ENCODE measurements around the gene FAF2.
"Not testable (repeated sequence)": the region's sequence is repeated elsewhere in the genome, so short reads cannot be mapped to it uniquely, and the experiment has no call there.

The FAF2 gene

GRCh38 chr5:176416965-176417364, 31.2 kb upstream of the FAF2 start:
- DNase-seq (ENCODE audit: low read depth in 2 of 3, low spot score in 2 of 3): no peak

GRCh38 chr5:176418251-176418650, 29.9 kb upstream of the FAF2 start:
- DNase-seq (ENCODE audit: low read depth in 2 of 3, low spot score in 2 of 3): no peak

GRCh38 chr5:176420086-176420485, 28.1 kb upstream of the FAF2 start:
- DNase-seq (ENCODE audit: low read depth in 2 of 3, low spot score in 2 of 3): no peak

DNA sequence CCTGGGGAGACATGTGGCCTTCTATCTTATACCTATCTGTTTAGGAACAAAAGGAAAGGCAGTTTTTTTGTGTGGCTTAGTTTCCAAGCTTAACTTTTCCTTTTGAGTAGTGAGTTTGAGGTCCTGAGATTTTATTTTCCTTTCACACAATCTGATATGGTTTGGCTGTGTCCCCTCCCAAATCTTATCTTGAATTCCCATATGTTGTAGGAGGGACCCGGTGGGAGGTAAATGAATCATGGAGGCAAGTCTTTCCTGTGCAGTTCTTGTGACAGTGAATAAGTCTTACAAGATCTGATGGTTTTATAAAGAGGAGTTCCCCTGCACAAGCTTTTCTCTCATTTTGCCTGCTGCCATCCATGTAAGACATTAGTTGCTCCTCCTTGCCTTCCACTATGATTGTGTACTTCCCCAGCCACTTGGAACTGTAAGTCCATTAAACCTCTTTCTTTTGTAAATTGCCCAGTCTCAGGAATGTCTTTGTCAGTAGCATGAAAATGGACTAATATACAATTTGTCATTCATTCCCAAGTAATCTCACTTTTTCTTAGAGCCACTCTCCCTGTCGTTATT, 27.1 kb upstream of the FAF2 start:
- no peak for DNase-seq (ENCODE audit: low read depth in 2 of 3, low spot score in 2 of 3)

GRCh38 chr5:176424181-176424580, 24.0 kb upstream of the FAF2 start:
- DNase-seq (ENCODE audit: low read depth in 2 of 3, low spot score in 2 of 3): no peak

- DNase-seq (ENCODE audit: low read depth in 2 of 3, low spot score in 2 of 3): no peak
Measured at GRCh38 chr5:176425138-176425537, 23.0 kb upstream of the FAF2 start.

- DNase-seq (ENCODE audit: low read depth in 2 of 3, low spot score in 2 of 3): no peak
Measured at GRCh38 chr5:176425791-176426190, 22.4 kb upstream of the FAF2 start.

- DNase-seq (ENCODE audit: low read depth in 2 of 3, low spot score in 2 of 3): no peak
Measured at GRCh38 chr5:176426876-176427275, 21.3 kb upstream of the FAF2 start.

DNA sequence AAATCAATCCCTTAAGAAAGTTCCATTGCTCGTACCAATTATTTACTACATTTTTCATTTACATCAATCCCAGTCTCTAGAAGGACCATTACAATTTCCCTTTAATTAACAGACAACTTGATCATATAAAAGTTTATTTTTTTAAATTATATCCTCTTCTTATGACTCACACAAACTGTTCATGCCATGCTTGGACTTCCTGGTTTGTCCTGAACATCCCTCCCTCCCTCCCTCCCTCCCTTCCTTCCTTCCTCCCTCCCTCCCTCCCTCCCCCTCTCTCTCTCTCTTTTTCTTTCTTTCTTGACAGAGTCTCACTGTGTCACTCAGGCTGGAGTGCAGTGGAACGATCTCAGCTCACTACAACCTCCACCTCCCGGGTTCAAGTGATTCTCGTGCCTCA, 20.2 kb upstream of the FAF2 start:
- no peak for DNase-seq (ENCODE audit: low read depth in 2 of 3, low spot score in 2 of 3)

DNA sequence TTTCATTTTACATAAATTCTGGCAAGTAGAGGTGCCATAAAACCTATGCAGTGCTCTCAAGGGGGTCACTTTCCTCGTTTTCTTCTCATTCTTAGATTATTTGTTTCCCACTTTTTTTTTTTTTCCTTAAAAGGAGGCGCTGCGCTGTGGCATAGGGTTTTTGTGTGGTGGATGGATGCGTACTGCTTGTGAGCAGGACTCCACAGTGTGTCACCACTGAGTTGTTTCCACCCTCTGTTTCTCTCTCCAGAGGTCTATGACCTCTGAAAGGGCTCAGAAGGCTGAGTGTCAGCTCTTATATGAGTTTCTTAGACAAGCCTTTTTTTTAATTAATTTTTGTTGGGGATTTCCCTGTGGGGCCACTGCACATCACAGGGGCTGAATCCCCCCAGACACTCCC, 18.2 kb upstream of the FAF2 start:
- DNase-seq (ENCODE audit: low read depth in 2 of 3, low spot score in 2 of 3): no peak

DNA sequence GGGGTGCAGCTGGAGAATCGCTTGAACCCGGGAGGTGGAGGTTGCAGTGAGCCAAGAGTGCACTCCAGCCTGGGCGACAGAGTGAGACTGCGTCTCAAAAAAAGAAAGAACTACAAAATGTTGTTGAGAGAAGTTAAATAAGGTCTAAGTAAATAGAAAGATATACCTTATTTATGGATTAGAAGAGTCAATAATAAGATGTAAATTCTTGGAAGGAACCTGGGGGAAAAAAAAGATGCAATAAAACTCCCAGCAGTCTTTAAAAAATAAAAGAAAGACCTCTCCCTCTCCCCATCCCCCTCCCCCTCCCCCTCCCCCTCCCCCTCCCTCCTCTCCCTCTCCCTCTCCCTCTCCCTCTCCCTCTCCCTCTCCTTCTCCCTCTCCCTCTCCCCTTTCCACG, 15.5 kb upstream of the FAF2 start:
- no peak for DNase-seq (ENCODE audit: low read depth in 2 of 3, low spot score in 2 of 3)

DNA sequence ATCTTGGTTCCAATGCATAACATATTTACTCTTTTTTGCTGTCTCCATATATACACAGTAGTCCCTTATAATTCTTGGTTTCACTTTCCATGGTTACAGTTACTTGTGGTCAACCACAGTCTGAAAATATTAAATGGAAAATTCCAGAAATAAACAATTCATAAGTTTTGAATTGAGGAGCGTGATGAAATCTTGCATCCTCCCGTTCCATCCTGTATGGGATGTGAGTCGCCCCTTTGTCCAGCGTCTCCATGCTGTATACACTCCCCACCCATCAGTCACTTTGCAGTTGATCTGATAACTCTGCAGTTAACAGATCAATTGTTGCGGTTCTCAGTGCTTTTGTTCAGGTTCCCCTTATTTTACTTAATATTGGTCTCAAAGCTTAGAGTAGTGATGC, 11.5 kb upstream of the FAF2 start:
- no peak for DNase-seq (ENCODE audit: low read depth in 2 of 3, low spot score in 2 of 3)

GRCh38 chr5:176438959-176439757, 9.0 kb upstream of the FAF2 start:
- no peak for DNase-seq (ENCODE audit: low read depth in 2 of 3, low spot score in 2 of 3)

- no peak for DNase-seq (ENCODE audit: low read depth in 2 of 3, low spot score in 2 of 3)
Measured at GRCh38 chr5:176440927-176441706, 7.1 kb upstream of the FAF2 start.

DNA sequence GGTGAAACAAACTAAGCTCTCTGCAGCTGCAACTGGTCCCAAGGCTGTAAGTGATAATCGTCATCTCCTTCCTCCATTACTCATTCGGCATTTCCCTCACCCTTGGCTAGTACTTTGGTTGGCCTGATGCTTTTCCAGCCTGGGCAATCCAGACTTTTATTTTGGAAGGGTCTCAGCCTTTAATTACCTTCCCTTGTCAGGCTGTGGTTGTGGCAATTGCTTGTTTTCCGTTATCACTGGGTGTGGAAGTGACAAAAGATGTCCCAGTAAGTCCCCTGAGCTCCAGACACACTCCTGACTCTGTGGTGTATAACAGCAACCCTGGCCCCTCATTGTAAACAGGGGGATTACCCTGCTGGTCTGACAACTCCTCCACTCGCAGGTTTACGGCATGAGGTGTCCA, 6.3 kb upstream of the FAF2 start:
- no peak for DNase-seq (ENCODE audit: low read depth in 2 of 3, low spot score in 2 of 3)

- DNase-seq (ENCODE audit: low read depth in 2 of 3, low spot score in 2 of 3): not testable (repeated sequence)
Measured at GRCh38 chr5:176442911-176443310, 5.3 kb upstream of the FAF2 start.

DNA sequence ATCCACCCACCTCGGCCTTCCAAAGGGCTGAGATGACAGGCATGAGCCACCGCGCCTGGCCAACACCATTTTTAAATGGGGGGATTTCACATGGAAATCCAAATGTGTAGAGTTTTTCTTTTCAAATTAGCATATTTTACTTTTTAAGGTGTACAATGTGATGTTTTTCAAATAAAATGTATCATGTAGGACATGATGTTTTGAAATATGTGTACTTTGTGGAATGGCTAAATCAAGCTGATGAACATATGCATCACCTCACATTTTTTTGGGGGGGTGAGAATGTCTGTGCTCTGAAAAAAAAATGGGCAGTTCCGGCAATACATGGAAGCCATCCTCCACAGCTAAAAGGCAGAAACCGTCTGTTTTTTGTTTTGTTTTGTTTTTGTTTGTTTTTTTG, 3.4 kb upstream of the FAF2 start:
- no peak for DNase-seq (ENCODE audit: low read depth in 2 of 3, low spot score in 2 of 3)

DNA sequence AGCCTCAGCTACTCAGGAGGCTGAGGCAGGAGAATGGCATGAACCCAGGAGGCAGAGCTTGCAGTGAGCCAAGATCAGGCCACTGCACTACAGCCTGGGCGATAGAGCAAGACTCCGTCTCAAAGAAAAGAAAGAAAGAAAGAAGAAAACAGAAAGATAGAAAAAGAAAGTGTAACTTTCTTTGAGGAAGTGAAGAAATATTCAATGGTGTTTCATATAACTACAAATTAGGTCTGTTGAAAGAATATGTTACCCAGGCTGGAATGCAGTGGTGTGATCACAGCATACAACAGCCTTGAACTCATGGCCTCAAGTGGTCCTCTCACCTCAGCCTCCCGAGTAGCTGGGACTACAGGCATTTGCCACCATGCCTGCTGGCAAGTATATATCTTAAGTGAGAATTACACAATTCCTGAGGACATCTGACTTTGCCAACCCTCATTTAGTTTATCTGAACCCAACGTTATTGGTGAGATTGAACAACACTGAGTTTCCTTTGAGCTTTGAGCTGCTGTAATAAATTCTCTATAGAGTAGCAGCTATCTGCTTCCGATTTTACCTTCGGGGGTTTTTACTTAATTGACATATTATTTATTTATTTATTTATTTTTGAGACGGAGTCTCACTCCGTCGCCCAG, 2.0 kb upstream of the FAF2 start:
- DNase-seq (ENCODE audit: low read depth in 2 of 3, low spot score in 2 of 3): no peak

DNA sequence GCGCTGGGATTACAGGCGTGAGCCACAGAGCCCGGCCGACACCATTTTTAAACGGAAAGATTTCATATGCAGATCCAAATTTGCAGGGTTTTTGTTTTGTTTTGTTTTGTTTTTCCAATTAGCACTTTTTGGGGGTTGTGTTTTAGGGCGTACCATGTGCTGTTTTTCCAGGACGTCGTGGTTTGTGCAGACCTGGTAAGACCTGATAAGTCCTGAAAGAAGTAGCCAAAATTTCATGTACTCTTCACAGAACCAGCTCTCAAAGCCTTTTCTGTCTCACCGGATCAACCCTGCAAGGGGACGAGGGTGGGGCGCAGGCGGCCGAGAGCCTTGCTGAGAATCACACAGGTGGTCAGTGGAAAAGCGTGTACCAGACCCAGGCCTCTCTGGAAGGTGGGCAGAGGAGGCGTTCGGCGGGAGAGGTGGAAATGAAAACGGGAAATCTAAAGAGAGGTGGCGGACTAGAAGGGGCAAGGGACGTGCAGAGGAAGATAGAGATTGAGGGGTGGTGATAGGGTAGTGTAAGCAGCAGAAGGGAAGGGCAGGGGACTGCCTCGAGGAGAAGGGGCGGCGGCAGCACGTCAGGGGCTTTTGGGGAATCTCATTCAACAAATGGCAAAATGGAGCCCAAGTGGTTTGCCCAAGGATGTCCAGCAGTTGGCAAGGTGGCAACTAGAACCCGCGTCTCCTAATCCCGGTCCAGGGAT, 1.1 kb upstream of the FAF2 start:
- DNase-seq (ENCODE audit: low read depth in 2 of 3, low spot score in 2 of 3): no peak

DNA sequence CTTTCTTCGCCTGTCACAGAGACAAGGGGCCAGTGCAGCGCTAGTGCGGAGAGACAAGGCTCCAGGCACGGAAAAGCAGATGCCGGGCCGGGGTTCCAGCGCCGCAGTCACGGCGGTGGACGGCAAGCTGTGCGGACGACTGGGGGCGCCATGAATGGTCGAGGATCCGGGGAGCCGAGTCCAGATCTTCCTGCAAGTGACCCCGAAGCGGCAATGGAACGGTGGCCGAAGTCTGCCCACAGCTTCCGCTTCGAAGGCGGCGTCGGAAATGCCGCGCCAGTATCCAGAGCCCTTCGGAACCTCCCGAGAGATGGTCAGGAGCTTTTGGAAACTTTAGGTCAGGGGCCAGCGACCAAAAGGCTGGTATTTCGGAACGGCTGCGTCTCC, 601 bp upstream of the FAF2 start:
- DNase-seq (ENCODE audit: low read depth in 2 of 3, low spot score in 2 of 3): peak in 2 of 3 experiments; percentile 23 to 30

GRCh38 chr5:176450077-176450476, 1.9 kb downstream of the FAF2 start:
- no peak for DNase-seq (ENCODE audit: low read depth in 2 of 3, low spot score in 2 of 3)
